ENCODE results near the gene EPHB3. TPM values are rescaled to one million over a fixed set of nuclear protein-coding genes. Genes with fewer than 3 reads are reported as not detected.

Gene EPHB3
- polyA plus RNA-seq, 2 of the 4 experiments (the other 2 are of a cell fraction), result 0.36 to 0.50 TPM

DNA sequence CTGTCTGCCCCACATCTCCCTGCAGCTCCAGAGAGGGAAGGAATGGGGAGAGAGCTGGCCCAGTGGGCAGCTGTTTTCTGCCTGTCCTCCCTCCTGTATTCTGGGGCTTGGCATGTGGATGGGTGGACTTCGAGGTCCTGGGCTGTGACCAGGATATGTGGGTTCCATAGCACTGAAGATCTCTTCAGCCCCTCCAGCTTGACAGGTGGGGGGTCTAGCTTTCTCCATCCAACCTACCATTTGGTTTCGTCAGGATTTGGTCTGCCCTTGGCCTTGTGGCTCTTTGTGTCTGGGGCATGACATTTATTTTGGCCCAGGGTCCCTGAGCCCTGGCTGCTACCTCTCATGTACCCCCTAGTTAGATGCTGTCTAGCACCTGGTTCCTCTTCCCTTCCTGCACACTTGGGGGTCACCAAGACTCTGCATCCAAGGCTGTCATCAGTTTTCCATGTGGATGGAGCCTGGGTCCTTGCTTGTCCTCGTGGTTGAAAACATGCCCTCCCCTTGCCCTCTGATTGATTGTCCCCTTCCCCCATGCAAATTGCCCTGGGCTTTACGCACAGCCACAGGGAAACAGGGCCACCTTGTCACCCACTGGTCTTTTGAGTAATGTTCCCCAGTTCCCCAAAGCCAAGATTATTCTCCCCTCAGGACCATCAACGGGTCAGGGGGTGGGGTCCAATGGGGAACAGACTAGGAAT, 3.2 kb downstream of the EPHB3 start:
- FAIRE-seq (no peak), ATAC-seq (no peak), DNase-seq (ENCODE audit: low read depth in 1 of 2, low spot score in 1 of 2) (no peak)
- Histone ChIP-seq H3K27ac (no peak overlapping the region; a peak in 1 of 6 replicates), H3K4me2 (no peak overlapping the region), H3K4me1 (peaks cover 16% of the 10 kb centered on the region), H3K9me3 (no peaks in the 10 kb centered on the region), H3K4me3 (no peak overlapping the region)
- WGBS (ENCODE audit: missing lambda C conversion rate), result 80% methylated on average over 5 of the region's 5 CpGs
- ChIA-PET POLR2A (interaction anchor here (0.8 kb wide), 1 partner anchor 146 kb away, joined by 3 read pairs; no protein-coding TSS in a partner anchor), CTCF (interaction anchor here (0.5 to 3.1 kb wide), 4 partner anchors 96 to 239 kb away, joined by 3 to 22 read pairs (median 4); no protein-coding TSS in a partner anchor)
- TF ChIP-seq CEBPB (IDR thresholded peaks at IDR 0.05) (no peak), PHF8 (IDR thresholded peaks at IDR 0.05; ENCODE audit: borderline replicate concordance, low read depth) (no peak), GATA3 (IDR thresholded peaks at IDR 0.05; ENCODE audit: borderline replicate concordance) (no peak), KDM1A (IDR thresholded peaks at IDR 0.05; ENCODE audit: low read depth) (no peak), CHD4 (IDR thresholded peaks at IDR 0.05; ENCODE audit: borderline replicate concordance) (no peak), HDAC2 (IDR thresholded peaks at IDR 0.05) (no peak), ZC3H11A (IDR thresholded peaks at IDR 0.05) (no peak), SMC3 (IDR thresholded peaks at IDR 0.05) (no peak), CBX8 (IDR thresholded peaks at IDR 0.05) (no peak), TP53 (CRISPR knock-in tag; IDR thresholded peaks at IDR 0.05) (no peak)
- TF ChIP-seq, protein P1, sequence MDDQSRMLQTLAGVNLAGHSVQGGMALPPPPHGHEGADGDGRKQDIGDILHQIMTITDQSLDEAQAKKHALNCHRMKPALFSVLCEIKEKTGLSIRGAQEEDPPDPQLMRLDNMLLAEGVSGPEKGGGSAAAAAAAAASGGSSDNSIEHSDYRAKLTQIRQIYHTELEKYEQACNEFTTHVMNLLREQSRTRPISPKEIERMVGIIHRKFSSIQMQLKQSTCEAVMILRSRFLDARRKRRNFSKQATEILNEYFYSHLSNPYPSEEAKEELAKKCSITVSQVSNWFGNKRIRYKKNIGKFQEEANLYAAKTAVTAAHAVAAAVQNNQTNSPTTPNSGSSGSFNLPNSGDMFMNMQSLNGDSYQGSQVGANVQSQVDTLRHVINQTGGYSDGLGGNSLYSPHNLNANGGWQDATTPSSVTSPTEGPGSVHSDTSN (IDR thresholded peaks at IDR 0.05), result no peak
- TF ChIP-seq, protein P2, sequence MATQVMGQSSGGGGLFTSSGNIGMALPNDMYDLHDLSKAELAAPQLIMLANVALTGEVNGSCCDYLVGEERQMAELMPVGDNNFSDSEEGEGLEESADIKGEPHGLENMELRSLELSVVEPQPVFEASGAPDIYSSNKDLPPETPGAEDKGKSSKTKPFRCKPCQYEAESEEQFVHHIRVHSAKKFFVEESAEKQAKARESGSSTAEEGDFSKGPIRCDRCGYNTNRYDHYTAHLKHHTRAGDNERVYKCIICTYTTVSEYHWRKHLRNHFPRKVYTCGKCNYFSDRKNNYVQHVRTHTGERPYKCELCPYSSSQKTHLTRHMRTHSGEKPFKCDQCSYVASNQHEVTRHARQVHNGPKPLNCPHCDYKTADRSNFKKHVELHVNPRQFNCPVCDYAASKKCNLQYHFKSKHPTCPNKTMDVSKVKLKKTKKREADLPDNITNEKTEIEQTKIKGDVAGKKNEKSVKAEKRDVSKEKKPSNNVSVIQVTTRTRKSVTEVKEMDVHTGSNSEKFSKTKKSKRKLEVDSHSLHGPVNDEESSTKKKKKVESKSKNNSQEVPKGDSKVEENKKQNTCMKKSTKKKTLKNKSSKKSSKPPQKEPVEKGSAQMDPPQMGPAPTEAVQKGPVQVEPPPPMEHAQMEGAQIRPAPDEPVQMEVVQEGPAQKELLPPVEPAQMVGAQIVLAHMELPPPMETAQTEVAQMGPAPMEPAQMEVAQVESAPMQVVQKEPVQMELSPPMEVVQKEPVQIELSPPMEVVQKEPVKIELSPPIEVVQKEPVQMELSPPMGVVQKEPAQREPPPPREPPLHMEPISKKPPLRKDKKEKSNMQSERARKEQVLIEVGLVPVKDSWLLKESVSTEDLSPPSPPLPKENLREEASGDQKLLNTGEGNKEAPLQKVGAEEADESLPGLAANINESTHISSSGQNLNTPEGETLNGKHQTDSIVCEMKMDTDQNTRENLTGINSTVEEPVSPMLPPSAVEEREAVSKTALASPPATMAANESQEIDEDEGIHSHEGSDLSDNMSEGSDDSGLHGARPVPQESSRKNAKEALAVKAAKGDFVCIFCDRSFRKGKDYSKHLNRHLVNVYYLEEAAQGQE (IDR thresholded peaks at IDR 0.05), result no peak
- TF ChIP-seq, protein P3, sequence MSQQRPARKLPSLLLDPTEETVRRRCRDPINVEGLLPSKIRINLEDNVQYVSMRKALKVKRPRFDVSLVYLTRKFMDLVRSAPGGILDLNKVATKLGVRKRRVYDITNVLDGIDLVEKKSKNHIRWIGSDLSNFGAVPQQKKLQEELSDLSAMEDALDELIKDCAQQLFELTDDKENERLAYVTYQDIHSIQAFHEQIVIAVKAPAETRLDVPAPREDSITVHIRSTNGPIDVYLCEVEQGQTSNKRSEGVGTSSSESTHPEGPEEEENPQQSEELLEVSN (IDR thresholded peaks at IDR 0.05; ENCODE audit: borderline replicate concordance, low read depth), result no peak
- TF ChIP-seq, protein P4, sequence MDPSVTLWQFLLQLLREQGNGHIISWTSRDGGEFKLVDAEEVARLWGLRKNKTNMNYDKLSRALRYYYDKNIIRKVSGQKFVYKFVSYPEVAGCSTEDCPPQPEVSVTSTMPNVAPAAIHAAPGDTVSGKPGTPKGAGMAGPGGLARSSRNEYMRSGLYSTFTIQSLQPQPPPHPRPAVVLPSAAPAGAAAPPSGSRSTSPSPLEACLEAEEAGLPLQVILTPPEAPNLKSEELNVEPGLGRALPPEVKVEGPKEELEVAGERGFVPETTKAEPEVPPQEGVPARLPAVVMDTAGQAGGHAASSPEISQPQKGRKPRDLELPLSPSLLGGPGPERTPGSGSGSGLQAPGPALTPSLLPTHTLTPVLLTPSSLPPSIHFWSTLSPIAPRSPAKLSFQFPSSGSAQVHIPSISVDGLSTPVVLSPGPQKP (IDR thresholded peaks at IDR 0.05; ENCODE audit: low read depth, low read length), result no peak

DNA sequence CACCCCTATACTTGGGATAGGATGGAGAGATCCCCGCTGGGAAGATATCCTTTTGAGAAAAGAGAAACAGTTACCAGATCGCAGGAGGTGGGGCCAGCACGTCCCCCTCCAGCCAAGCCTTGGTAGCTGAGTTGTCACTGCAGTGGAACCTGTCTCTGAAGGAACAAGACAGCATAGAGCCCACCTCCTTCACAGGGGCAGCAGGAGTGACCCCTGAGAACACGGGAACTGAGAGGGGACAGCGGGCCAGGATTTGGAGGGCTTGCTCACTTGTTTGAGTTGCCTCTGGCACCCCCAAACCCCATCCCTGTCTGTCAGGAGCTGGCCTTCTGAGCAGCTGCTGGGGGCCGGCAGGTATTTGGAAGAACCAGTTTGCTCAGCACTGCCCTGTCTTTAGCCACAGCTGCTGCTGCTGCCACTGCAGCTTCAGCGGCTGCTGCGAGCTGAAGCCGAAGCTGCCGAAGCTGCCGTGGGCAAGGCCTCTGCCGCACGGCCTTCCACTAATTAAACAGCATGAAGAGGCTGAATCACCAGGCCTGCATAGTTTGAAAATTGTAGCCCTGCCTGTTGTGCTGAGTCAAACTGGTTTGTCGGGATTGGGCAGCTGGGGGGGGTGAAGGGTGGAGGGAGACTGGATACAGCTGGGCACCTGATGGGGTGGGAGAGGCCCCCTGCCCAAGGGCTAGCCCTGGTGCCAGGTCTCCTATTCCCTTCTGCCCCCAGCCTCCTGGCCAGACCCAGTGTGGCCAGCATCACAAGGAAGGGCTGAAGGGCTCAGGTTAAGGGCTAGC, 4.0 kb downstream of the EPHB3 start:
- no peak overlapping the region for H3K4me3 ChIP-seq
- peak overlapping the region in 1 of 2 experiments; percentile 71; a peak in 3 of 6 replicates for H3K27ac ChIP-seq
- peaks cover 13% of the 10 kb centered on the region for H3K4me1 ChIP-seq
- no peak for ATAC-seq
- no peaks in the 10 kb centered on the region for H3K9me3 ChIP-seq
- peak in 1 of 2 experiments; percentile 37 for DNase-seq (ENCODE audit: low read depth in 1 of 2, low spot score in 1 of 2)
- H3K4me2 ChIP-seq, result no peak overlapping the region
- FAIRE-seq, result no peak
- WGBS (ENCODE audit: missing lambda C conversion rate), result 50% methylated on average over 6 of the region's 14 CpGs
- ChIA-PET POLR2A (interaction anchor here (0.8 kb wide), 1 partner anchor 146 kb away, joined by 3 read pairs; no protein-coding TSS in a partner anchor), CTCF (interaction anchor here (0.8 to 3.1 kb wide), 4 partner anchors 14 to 238 kb away, joined by 3 to 22 read pairs (median 4); no protein-coding TSS in a partner anchor)
- TF ChIP-seq HOXB13 (CRISPR knock-in tag; IDR thresholded peaks at IDR 0.05; ENCODE audit: low read depth) (no peak), HDAC2 (IDR thresholded peaks at IDR 0.05) (no peak), RARB (CRISPR knock-in tag; IDR thresholded peaks at IDR 0.05) (no peak), POLR2A (IDR thresholded peaks at IDR 0.05; ENCODE audit: low read length) (no peak), ZC3H11A (IDR thresholded peaks at IDR 0.05) (no peak), SMC3 (IDR thresholded peaks at IDR 0.05) (no peak), HEYL (CRISPR knock-in tag; IDR thresholded peaks at IDR 0.05) (no peak), ZNF302 (CRISPR knock-in tag; IDR thresholded peaks at IDR 0.05) (no peak), ZFP36 (IDR thresholded peaks at IDR 0.05; ENCODE audit: borderline replicate concordance, partially characterized antibody) (no peak)
- TF ChIP-seq, protein P5, sequence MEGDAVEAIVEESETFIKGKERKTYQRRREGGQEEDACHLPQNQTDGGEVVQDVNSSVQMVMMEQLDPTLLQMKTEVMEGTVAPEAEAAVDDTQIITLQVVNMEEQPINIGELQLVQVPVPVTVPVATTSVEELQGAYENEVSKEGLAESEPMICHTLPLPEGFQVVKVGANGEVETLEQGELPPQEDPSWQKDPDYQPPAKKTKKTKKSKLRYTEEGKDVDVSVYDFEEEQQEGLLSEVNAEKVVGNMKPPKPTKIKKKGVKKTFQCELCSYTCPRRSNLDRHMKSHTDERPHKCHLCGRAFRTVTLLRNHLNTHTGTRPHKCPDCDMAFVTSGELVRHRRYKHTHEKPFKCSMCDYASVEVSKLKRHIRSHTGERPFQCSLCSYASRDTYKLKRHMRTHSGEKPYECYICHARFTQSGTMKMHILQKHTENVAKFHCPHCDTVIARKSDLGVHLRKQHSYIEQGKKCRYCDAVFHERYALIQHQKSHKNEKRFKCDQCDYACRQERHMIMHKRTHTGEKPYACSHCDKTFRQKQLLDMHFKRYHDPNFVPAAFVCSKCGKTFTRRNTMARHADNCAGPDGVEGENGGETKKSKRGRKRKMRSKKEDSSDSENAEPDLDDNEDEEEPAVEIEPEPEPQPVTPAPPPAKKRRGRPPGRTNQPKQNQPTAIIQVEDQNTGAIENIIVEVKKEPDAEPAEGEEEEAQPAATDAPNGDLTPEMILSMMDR (IDR thresholded peaks at IDR 0.05), result no peak
- TF ChIP-seq, protein P2 (IDR thresholded peaks at IDR 0.05), result no peak
- TF ChIP-seq, protein P6, sequence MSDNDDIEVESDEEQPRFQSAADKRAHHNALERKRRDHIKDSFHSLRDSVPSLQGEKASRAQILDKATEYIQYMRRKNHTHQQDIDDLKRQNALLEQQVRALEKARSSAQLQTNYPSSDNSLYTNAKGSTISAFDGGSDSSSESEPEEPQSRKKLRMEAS (IDR thresholded peaks at IDR 0.05), result no peak
